A172 (cell line): Measurements from ENCODE around the gene CCDC28B. TPM values are rescaled to one million over a fixed set of nuclear protein-coding genes. Genes with fewer than 3 reads are reported as not detected.

Experiments used
- DNase-seq: peaks from one replicate; pipeline ENCODE4 v3.0.0-alpha.2; 2015; ENCODE audit warnings: low spot score
- total RNA-seq: library from RNA; depleted of rRNA; stranded (reverse); fragments of >200 nt; shearing (Covaris generic); gene quantifications from 2 replicates; pipeline ENCODE4 v1.2.3, GENCODE V29; 2014

The CCDC28B gene
- total RNA-seq, 1 experiment from 2014 or later, result 5.7 TPM

GRCh38 chr1:32221980-32222755, 21.8 kb downstream of the CCDC28B start, which contains the start of the genes EIF3I and TMEM234:
TSS of gene EIF3I (plus strand) at chr1:32222407. CDS start at chr1:32222442, 35 bp downstream.
TSS of gene TMEM234 (minus strand) at chr1:32222353. CDS start at chr1:32222322, 31 bp downstream.
- peak; percentile 78 for DNase-seq

- DNase-seq, result no peak
These were observed 23.3 kb downstream of the CCDC28B start for GRCh38 chr1:32223683-32224082.

GRCh38 chr1:32224285-32224684, 23.9 kb downstream of the CCDC28B start:
- DNase-seq, result no peak

GRCh38 chr1:32228771-32229170, 28.4 kb downstream of the CCDC28B start:
- DNase-seq, result no peak

- DNase-seq, result no peak
These were observed 31.5 kb downstream of the CCDC28B start for GRCh38 chr1:32231843-32232432.

GRCh38 chr1:32232558-32233304, 32.3 kb downstream of the CCDC28B start:
- no peak for DNase-seq

- DNase-seq, result no peak
These were observed 34.4 kb downstream of the CCDC28B start for GRCh38 chr1:32234792-32235191.

GRCh38 chr1:32239337-32239736, 38.9 kb downstream of the CCDC28B start:
- no peak for DNase-seq

GRCh38 chr1:32239790-32240139, 39.4 kb downstream of the CCDC28B start:
- DNase-seq, result no peak

- DNase-seq, result no peak
These were observed 40.0 kb downstream of the CCDC28B start for GRCh38 chr1:32240140-32240951.

GRCh38 chr1:32241001-32241763, 40.8 kb downstream of the CCDC28B start:
- no peak for DNase-seq

- DNase-seq, result no peak
These were observed 42.0 kb downstream of the CCDC28B start for GRCh38 chr1:32242341-32242851.

GRCh38 chr1:32246888-32247273, 46.5 kb downstream of the CCDC28B start, which contains the start of gene FAM167B:
TSS of gene FAM167B (plus strand) at chr1:32247222. CDS start at chr1:32247422, 200 bp downstream.
- peak; percentile 61 for DNase-seq

- no peak for DNase-seq
These were observed 47.1 kb downstream of the CCDC28B start for GRCh38 chr1:32247452-32247851.

- peak; percentile 53 for DNase-seq
These were observed 47.8 kb downstream of the CCDC28B start for GRCh38 chr1:32247983-32248889.

GRCh38 chr1:32249831-32250525, 49.6 kb downstream of the CCDC28B start:
- peak; percentile 26 for DNase-seq

- no peak for DNase-seq
These were observed 50.7 kb downstream of the CCDC28B start, which contains the start of gene LCK for GRCh38 chr1:32250893-32251716. TSS of gene LCK (plus strand) at chr1:32251265. CDS start at chr1:32274330, 23,065 bp downstream.
